HG02973 (cell line): ENCODE measurements around the gene CHKA.

ENCODE experiments used
- ATAC-seq: cut with Tn5 transposase; IDR thresholded peaks from one replicate; pipeline ENCODE4 v1.9.1; 2021; ENCODE audit warnings: moderate library complexity; ENCODE audit not compliant: unreplicated experiment

The CHKA gene

GRCh38 chr11:68016904-68017817, 104.0 kb downstream of the CHKA start:
- no peak for ATAC-seq

DNA sequence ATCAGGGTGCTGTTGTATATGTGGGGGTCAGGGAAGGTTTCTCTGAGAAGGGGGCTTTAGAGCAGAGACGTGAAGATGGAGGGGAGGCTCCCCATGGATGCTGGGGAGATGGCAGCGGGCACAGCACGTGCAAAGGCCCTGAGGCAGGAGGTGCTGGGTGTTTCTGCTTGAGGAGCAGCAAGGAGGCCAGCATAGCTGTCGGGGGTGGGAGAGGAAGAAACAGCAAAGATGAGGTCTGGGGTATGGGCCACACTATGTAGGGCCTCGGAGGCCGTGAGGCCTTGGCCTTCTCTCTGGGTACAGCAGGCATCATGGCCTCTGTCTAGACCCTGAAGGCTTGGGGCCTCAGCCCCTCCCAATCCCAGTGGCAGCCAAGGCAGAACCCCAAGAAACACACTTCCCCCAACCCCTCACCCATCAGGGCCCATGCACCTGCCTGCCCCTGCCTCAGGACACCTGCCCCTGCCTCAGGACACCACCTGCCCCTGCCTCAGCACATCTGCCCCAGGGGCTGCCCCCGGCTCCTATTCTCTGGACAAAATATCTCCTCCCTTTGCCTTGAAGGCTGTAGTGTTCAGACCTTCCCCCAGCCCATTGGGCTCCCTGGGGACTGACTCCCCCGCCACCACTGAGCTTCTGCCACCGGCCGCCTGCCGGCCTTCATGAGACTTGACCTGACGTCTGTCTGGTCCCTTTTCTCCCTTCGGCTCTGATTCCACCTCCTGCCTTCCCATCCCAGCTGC, 104.9 kb downstream of the CHKA start:
- no peak for ATAC-seq

GRCh38 chr11:68015467-68015866, 105.7 kb downstream of the CHKA start:
- no peak for ATAC-seq

DNA sequence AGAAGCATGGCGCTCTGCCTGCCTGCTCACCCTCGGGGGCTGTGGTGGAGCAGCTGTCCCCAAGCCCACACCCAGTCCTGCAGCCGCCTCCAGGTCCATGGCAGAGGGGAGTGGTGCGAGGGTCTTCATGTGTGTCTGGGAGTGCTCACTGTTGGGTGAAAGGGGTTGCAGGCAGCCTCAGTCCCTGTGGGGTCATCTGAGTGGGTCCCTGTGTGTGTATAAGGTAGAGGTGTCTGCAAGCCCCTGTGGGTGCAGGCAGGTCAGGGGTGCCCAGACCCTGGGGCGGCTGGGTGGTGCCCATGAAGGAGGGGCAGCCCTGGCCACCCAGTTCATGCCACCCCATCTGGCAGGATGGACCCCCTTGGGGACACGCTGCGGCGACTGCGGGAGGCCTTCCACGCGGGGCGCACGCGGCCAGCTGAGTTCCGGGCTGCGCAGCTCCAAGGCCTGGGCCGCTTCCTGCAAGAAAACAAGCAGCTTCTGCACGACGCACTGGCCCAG, 106.2 kb downstream of the CHKA start:
- ATAC-seq: no peak

GRCh38 chr11:68014157-68014946, 106.8 kb downstream of the CHKA start:
- no peak for ATAC-seq

DNA sequence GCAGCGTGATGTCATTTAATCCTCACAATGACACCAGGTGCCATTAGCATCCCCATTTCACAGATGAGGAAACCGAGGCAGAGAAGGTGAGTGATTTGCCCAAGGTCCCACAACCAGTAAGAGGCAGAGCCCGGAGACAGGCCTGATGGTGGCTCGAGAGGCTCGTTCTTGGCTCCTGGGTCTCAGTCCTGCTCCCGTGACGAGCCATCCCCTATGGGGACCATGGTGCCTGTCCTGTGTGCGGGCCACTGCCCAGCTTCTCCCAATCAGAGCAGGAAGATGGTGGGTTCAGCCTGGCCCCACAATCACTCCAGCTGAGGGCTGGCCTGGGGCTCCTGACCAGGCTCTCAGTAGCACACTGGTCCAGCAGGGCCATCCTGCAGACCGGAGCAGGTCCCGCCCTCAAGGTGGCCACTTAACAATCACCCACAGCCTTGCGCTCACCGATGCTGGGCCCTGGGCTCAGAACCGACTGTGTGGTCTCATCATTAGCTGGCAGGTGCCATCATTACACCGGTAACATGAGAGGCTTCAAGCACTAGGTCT, 107.5 kb downstream of the CHKA start:
- ATAC-seq: no peak

DNA sequence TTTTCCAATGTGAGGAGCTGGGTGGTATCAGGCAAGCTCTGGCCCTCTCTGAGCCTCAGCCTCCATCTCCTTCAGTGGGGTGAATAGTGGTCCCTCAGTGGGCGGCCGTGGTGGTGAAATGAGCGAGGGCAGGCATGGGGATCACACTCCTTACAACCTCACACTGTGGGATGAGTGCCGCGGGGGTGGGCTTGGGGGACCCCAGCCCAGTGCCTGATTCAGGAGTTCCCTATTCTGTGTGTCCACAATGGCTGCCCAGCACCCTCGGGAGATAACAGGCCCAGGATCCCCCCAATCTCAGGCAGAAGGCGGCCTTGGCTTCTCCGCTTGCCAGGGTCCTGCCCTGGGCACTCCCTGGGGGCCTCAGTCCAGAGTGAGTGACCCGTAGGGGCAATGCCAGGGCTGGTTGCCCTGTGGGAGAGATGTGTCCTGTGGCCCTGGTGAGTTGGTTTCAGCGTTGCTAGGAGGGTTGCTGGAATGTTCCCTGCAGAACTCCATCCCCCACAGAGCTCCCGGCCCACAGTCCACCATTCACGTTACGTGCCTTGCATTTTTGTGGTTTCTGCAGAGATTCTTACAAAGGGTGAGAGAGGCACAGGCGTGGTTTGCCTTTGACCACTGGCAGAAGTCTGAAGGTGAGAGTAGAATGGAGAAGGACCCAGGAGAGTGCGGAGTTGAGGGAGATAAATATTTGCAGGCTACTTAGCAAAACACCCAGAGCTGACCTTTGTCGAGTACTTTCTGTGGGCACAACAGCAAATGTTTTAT, 108.2 kb downstream of the CHKA start:
- no peak for ATAC-seq

DNA sequence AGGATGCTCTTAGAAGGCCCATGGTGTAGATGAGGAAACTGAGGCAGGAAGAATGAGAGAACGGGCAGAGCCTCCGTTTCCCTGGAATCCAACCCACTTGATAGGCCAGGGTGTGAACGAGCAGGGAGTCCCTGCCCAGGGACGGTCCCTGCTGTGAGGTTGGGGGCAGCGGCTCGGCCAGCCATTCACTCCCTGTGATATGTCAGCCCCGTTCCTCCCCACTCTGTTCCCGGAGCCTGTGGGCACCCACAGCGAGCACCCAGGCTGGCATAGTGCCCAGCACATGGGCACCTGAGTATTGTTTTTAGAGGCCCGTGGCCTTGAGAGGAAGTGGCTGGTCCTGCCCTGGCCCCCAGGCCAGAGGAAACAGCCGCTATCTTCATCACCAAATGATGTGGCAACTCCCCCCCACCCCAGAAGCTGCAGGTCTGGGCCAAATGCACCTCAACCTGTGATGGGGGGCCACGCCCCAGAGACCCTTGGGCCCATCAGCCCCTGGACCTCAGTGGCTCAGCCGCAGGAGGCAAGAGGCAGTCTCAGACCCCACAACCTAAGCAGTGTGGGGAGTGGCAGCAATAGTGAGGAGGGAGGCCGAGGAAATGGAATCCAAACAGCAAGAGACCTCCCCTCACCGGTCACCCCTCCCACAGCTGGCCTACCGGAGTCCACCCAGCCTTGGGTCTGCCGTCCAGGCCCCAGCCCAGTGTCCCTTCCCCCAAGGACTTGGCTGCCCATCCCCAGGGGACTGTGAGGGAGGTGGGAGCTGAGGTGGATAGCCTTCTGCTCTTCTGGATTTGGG, 108.9 kb downstream of the CHKA start:
- no peak for ATAC-seq

DNA sequence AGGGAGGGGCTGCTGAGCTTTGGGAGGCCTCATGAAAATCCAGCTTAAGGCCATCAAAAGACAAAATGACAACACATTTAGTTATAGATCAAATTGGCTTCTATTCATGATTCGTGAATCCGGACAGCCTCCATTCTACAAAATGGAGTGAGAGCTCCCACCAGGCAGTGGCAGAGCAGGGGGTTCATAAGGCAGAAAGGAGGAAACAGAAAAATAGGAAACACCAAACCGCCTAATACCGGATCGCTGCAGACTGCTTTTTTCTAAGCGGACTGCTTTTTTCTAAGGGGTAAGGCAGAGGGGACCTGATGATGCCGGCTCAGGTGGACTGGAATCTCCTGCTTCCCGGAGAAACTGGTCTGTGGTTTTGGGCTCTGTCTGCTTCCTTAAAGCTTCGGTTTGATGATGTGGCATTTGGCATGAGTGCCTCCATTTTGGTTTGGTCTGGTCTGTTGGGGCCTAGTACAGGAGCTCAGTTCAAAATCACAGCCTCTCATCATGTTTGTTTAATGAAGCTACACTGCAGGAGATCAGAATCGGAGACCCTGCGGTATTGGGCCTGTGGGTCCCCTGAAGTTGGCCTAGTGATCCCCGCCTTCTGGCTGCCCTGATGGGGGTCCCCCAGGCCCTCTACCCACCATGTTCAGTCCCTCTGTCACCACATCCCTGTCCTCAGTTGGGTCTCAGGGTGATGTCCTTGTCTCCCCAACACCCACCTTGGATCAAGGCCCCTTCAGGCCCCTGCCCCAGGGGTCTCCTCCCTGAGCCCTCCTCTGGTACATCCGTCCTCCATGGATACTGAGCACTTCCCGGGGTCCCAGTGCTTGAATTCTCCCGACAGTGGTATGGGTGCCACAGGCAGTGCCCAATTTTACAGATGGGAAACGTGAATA, 109.9 kb downstream of the CHKA start:
- ATAC-seq: no peak

- ATAC-seq: no peak
These were observed 110.8 kb downstream of the CHKA start, which contains the start of gene ALDH3B1 for GRCh38 chr11:68010090-68011041. Gene ALDH3B1, plus strand, starts transcription at chr11:68010327. Its CDS starts 4,971 bp downstream, at chr11:68015298.

DNA sequence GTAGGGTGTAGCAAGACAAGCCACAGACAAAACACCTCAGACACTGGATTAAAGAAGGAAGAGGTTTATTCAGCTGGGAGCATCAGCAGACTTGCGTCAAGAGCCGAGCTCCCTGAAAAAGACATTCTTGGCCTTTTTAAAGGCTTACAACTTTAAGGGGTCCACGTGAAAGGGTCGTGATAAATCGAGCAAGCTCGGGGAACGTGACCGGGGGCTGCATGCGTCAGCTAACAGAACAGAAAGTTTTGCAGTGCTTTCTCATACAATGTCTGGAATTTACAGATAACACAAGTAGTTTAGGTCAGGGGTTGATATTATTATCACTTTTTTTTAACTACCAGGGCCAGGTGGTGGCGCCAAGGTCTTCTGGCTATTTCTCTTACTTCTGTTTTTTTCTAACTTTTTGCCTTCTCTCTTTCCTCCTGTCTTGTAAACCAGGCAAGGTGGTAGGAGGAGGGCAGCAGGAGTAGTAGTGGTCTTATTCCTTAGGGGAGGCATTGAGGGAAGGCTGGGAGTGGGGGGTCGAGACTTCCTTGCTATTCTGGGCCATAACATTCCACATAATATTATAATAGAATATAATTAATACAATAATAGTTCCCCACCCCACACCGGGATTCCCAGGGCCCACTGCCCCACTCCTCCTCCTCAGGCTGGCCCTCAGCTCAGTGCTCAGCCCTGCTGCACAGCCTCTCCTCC, 111.6 kb downstream of the CHKA start:
- no peak for ATAC-seq

GRCh38 chr11:68008381-68009337, 112.5 kb downstream of the CHKA start:
- ATAC-seq: no peak

DNA sequence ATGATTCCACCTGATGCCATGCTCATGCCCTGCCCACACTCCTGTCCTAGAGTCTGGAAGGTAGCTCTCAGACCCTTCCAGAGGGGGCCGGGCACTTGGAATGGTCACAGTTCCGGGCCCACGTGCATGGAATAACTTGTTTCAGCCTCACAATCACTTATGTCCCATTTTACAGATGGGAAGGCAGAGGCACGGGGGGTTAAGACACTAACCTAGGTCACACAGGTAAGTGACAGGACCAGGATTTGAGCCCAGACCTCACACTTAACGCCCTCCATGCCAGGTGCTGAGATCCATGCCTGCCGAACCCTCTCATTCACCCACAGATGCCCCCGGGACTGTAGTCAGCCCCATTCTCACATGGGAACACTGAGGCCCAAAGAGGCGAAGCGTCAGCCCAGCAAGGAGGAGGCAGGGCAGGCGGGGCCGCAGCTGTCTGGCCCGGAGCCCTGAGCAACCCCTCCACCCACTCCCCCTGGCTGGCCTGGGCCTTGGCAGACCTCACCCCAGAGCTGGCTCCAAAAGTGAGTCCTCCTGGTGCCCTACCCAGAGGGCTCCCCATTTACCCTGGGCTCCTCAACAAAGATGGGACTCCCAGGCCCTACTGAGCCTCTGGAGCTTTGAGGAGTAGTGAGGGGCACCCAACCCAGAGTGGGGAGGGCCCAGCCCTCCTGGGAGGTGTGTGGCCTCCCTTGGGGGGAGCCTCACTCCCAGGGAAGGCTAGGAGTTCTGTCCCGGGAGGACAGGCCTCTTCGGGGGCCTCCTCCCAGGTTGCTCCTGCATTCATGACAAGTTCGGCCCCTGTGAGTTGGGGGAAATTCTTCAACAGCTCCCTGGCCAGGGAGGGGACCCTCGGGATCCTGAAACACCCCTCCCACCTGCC, 113.4 kb downstream of the CHKA start:
- ATAC-seq: no peak

- no peak for ATAC-seq
These were observed 114.5 kb downstream of the CHKA start for GRCh38 chr11:68006606-68007166.
